GM23338 (cell line): ENCODE measurements around the gene KRTAP5-3. TPM values are rescaled to one million over a fixed set of nuclear protein-coding genes. Genes with fewer than 3 reads are reported as not detected.

Source experiments
- ATAC-seq: fragments of 200-7000 bp; cut with Tn5 transposase; 3 replicates; pipeline ENCODE4 v1.9.1; 2020
- DNase-seq: peaks from one replicate; pipeline ENCODE4 v3.0.0-alpha.2; 2015; ENCODE audit warnings: low spot score
- H2AFZ ChIP-seq: fragments of 200-600 bp; sonication (generic); 2 replicates; pipeline ENCODE4 v1.8.0; 2016; ENCODE audit warnings: antibody characterized with exemption, mild to moderate bottlenecking, moderate library complexity
- H3F3A ChIP-seq: fragments of 200-600 bp; sonication (generic); replicated peaks from 2 replicates; pipeline ENCODE4 v1.8.0; 2017; ENCODE audit warnings: antibody characterized with exemption, mixed run types, low read depth
- H3K27ac ChIP-seq: fragments of 200-600 bp; sonication (generic); 2 replicates; pipeline ENCODE4 v1.6.1; 2016; ENCODE audit warnings: low read depth
- H3K27me3 ChIP-seq: fragments of 200-600 bp; sonication (generic); 2 replicates; pipeline ENCODE4 v1.8.0; 2016; ENCODE audit warnings: mild to moderate bottlenecking, mixed run types, moderate library complexity; ENCODE audit not compliant: insufficient read depth
- H3K36me3 ChIP-seq: fragments of 200-600 bp; sonication (generic); 2 replicates; pipeline ENCODE4 v1.8.0; 2016; ENCODE audit warnings: mild to moderate bottlenecking; ENCODE audit not compliant: insufficient read depth
- H3K4me1 ChIP-seq: fragments of 200-600 bp; sonication (generic); 2 replicates; pipeline ENCODE4 v1.8.0; 2016; ENCODE audit warnings: mild to moderate bottlenecking, moderate library complexity; ENCODE audit not compliant: insufficient read depth
- H3K4me2 ChIP-seq: fragments of 200-600 bp; sonication (generic); 2 replicates; pipeline ENCODE4 v1.7.1; 2017; ENCODE audit warnings: mixed run types
- H3K4me3 ChIP-seq: fragments of 200-600 bp; sonication (generic); 2 replicates; pipeline ENCODE4 v1.6.1; 2016; ENCODE audit warnings: mixed run types
- H3K79me2 ChIP-seq: fragments of 200-600 bp; sonication (generic); replicated peaks from 2 replicates; pipeline ENCODE4 v1.8.0; 2017; ENCODE audit warnings: mild to moderate bottlenecking; ENCODE audit not compliant: insufficient read depth
- H3K9me2 ChIP-seq: fragments of 200-600 bp; sonication (generic); 2 replicates; pipeline ENCODE4 v1.8.0; 2017; ENCODE audit not compliant: insufficient read depth
- H4K20me1 ChIP-seq: fragments of 200-600 bp; sonication (generic); replicated peaks from 2 replicates; pipeline ENCODE4 v1.8.0; 2017; ENCODE audit warnings: mild to moderate bottlenecking; ENCODE audit not compliant: insufficient read depth
- H3K27ac Mint-ChIP-seq: 2 replicates; pipeline ENCODE4 v1.8.0; 2020; ENCODE audit warnings: inconsistent platforms, mild to moderate bottlenecking, moderate library complexity, mixed read lengths
- H3K27me3 Mint-ChIP-seq: 3 replicates; pipeline ENCODE4 v1.8.0; 2022; ENCODE audit warnings: low read depth, mild to moderate bottlenecking, moderate library complexity, mixed read lengths, inconsistent platforms; ENCODE audit not compliant: insufficient read depth, poor library complexity
- H3K36me3 Mint-ChIP-seq: 3 replicates; pipeline ENCODE4 v1.8.0; 2021; ENCODE audit warnings: low read depth, mild to moderate bottlenecking, inconsistent platforms, moderate library complexity, mixed read lengths
- H3K4me1 Mint-ChIP-seq: 3 replicates; pipeline ENCODE4 v1.8.0; 2020; ENCODE audit warnings: mild to moderate bottlenecking, inconsistent platforms, mixed read lengths
- H3K4me3 Mint-ChIP-seq: 3 replicates; pipeline ENCODE4 v1.8.0; 2021; ENCODE audit warnings: moderate library complexity, mild to moderate bottlenecking, inconsistent platforms, mixed read lengths
- H3K9me3 Mint-ChIP-seq: 3 replicates; pipeline ENCODE4 v1.8.0; 2020; ENCODE audit warnings: moderate library complexity, mild to moderate bottlenecking, inconsistent platforms, mixed read lengths
- CREB1 ChIP-seq: fragments of 250-450 bp; sonication (Bioruptor Pico); IDR thresholded peaks from 2 replicates; pipeline ENCODE4 v1.5.0; 2020; ENCODE audit warnings: low read depth, mild to moderate bottlenecking, moderate library complexity
- ETS1 ChIP-seq: IDR thresholded peaks from 2 replicates; pipeline ENCODE4 v1.6.1; 2016; ENCODE audit warnings: antibody characterized with exemption
- EZH2phosphoT487 ChIP-seq: fragments of 200-600 bp; sonication (generic); IDR thresholded peaks from one replicate; pipeline ENCODE4 v1.8.1; 2018; ENCODE audit warnings: antibody characterized with exemption; ENCODE audit not compliant: unreplicated experiment
- JUNB ChIP-seq: IDR thresholded peaks from one replicate; pipeline ENCODE4 v1.6.1; 2016; ENCODE audit warnings: antibody characterized with exemption; ENCODE audit not compliant: unreplicated experiment
- POLR2AphosphoS5 ChIP-seq: IDR thresholded peaks from 2 replicates; pipeline ENCODE4 v1.6.1; 2016; ENCODE audit warnings: antibody characterized with exemption, low read depth
- REST ChIP-seq: IDR thresholded peaks from one replicate; pipeline ENCODE4 v1.6.1; 2018; ENCODE audit warnings: antibody characterized with exemption; ENCODE audit not compliant: unreplicated experiment
- STAT1 ChIP-seq: IDR thresholded peaks from one replicate; pipeline ENCODE4 v1.6.1; 2016; ENCODE audit warnings: antibody characterized with exemption; ENCODE audit not compliant: unreplicated experiment
- ZNF114 ChIP-seq: fragments of 250-450 bp; sonication (Bioruptor Pico); IDR thresholded peaks from 2 replicates; pipeline ENCODE4 v1.5.0; 2020; ENCODE audit warnings: mild to moderate bottlenecking, moderate library complexity
- ZNF331 ChIP-seq: fragments of 250-450 bp; sonication (Bioruptor Pico); IDR thresholded peaks from 2 replicates; pipeline ENCODE4 v1.5.0; 2020; ENCODE audit warnings: low read depth, mild to moderate bottlenecking, moderate library complexity
- ZNF462 ChIP-seq: fragments of 250-450 bp; sonication (Bioruptor Pico); IDR thresholded peaks from 2 replicates; pipeline ENCODE4 v1.5.0; 2020; ENCODE audit warnings: mild to moderate bottlenecking, moderate library complexity
- polyA plus RNA-seq: library from polyadenylated mRNA; unstranded; fragments of >200 nt; fragmentation: Nextera tagmentation; extraction: Ambion mirVana; gene quantifications from 2 replicates; pipeline ENCODE4 v1.2.1, GENCODE V29; 2016
- total RNA-seq: library from RNA; depleted of rRNA; stranded (reverse); fragments of >200 nt; shearing (Covaris generic); gene quantifications from 2 replicates; pipeline ENCODE4 v1.2.3, GENCODE V29; 2014

Gene KRTAP5-3
- total and polyA plus RNA-seq, 2 experiments from 2014 or later: not detected

GRCh38 chr11:1592628-1593027, 15.6 kb downstream of the KRTAP5-3 start:
- no peak for TF ChIP-seq JUNB
- TF ChIP-seq ZNF114: no peak
- no peaks in the 10 kb centered on the region for H3K9me3 Mint-ChIP-seq
- Histone ChIP-seq H3K36me3 (no peaks in the 10 kb centered on the region), H3K79me2 (no peaks in the 10 kb centered on the region), H4K20me1 (no peaks in the 10 kb centered on the region), H2AFZ (no peak overlapping the region), H3F3A (peaks cover 13% of the 10 kb centered on the region; the same call in 1 of the 2 replicates), H3K27me3 (no peaks in the 10 kb centered on the region), H3K27ac (no peak overlapping the region), H3K9me2 (no peaks in the 10 kb centered on the region), H3K4me3 (no peak overlapping the region), H3K4me1 (peaks cover 18% of the 10 kb centered on the region), H3K4me2 (no peak overlapping the region)
- H3K36me3 Mint-ChIP-seq: no peaks in the 10 kb centered on the region
- peaks cover 19% of the 10 kb centered on the region for H3K27me3 Mint-ChIP-seq
- H3K4me3 Mint-ChIP-seq: no peak overlapping the region
- DNase-seq (no peak), ATAC-seq (no peak)
- H3K4me1 Mint-ChIP-seq: peaks cover 20% of the 10 kb centered on the region
- H3K27ac Mint-ChIP-seq: no peak overlapping the region

- no peak overlapping the region for H3K4me3 Mint-ChIP-seq
- Histone ChIP-seq H4K20me1 (no peaks in the 10 kb centered on the region), H3K79me2 (no peaks in the 10 kb centered on the region), H2AFZ (no peak overlapping the region), H3K27me3 (no peaks in the 10 kb centered on the region), H3K4me1 (no peaks in the 10 kb centered on the region), H3F3A (no peaks in the 10 kb centered on the region), H3K36me3 (no peaks in the 10 kb centered on the region), H3K4me2 (no peak overlapping the region), H3K27ac (no peak overlapping the region), H3K4me3 (no peak overlapping the region), H3K9me2 (no peaks in the 10 kb centered on the region)
- peaks cover 13% of the 10 kb centered on the region for H3K27me3 Mint-ChIP-seq
- ATAC-seq (no peak), DNase-seq (no peak)
- no peaks in the 10 kb centered on the region for H3K4me1 Mint-ChIP-seq
- H3K36me3 Mint-ChIP-seq: no peaks in the 10 kb centered on the region
- H3K27ac Mint-ChIP-seq: no peak overlapping the region
- H3K9me3 Mint-ChIP-seq: no peaks in the 10 kb centered on the region
- TF ChIP-seq REST (no peak), JUNB (no peak), STAT1 (no peak), ETS1 (no peak), ZNF462 (no peak), CREB1 (no peak), ZNF331 (CRISPR knock-in tag) (no peak), POLR2AphosphoS5 (no peak), ZNF114 (no peak), EZH2phosphoT487 (no peak)
Measured at GRCh38 chr11:1589996-1590395, 18.3 kb downstream of the KRTAP5-3 start.
